Immature natural killer cell (primary cell): ENCODE measurements around the gene ATG16L2. TPM values are rescaled to one million over a fixed set of nuclear protein-coding genes. Genes with fewer than 3 reads are reported as not detected.

Experiments
- DNase-seq, 3 donors: peaks; one replicate each; pipeline ENCODE4 v3.0.0; 2022; ENCODE audit warnings: mixed read lengths in 1 of 3
- H3K27ac Mint-ChIP-seq, 6 donors: one replicate each; pipeline ENCODE4 v1.8.0; 2020; ENCODE audit warnings: mixed read lengths in 6 of 6, mild to moderate bottlenecking in 5 of 6, inconsistent platforms in 4 of 6, moderate library complexity in 3 of 6
- H3K27me3 Mint-ChIP-seq, 3 donors: one replicate each; pipeline ENCODE4 v1.8.0; 2020 to 2021; ENCODE audit warnings: low read depth in 3 of 3, mild to moderate bottlenecking in 3 of 3, mixed read lengths in 3 of 3, moderate library complexity in 3 of 3, inconsistent platforms in 1 of 3
- H3K36me3 Mint-ChIP-seq, 3 donors: one replicate each; pipeline ENCODE4 v1.8.0; 2020; ENCODE audit warnings: mixed read lengths in 3 of 3, inconsistent platforms in 2 of 3, mild to moderate bottlenecking in 2 of 3
- H3K4me1 Mint-ChIP-seq, 2 donors: one replicate each; pipeline ENCODE4 v1.8.0; 2020; ENCODE audit warnings: inconsistent platforms in 2 of 2, mild to moderate bottlenecking in 2 of 2, mixed read lengths in 2 of 2, moderate library complexity in 1 of 2
- H3K4me3 Mint-ChIP-seq, 5 donors: one replicate each; pipeline ENCODE4 v1.8.0; 2020; ENCODE audit warnings: mild to moderate bottlenecking in 5 of 5, mixed read lengths in 5 of 5, inconsistent platforms in 3 of 5, moderate library complexity in 3 of 5
- H3K9me3 Mint-ChIP-seq, 6 donors: one replicate each; pipeline ENCODE4 v1.8.0; 2020; ENCODE audit warnings: mild to moderate bottlenecking in 6 of 6, mixed read lengths in 6 of 6, inconsistent platforms in 4 of 6, moderate library complexity in 3 of 6
- polyA plus RNA-seq, 3 donors: library from polyadenylated mRNA; unstranded; fragments of 300-500 nt; fragmentation: Illumina TruSeq; gene quantifications; one replicate each; pipeline ENCODE4 v1.2.3, GENCODE V29; 2021

Gene ATG16L2
- polyA plus RNA-seq, 3 donors from 2014 or later: 11.4 to 24.6 (median 18.7) TPM

- Mint-ChIP-seq H3K9me3 (no peaks in the 10 kb centered on the region), H3K27ac (peak overlapping the region in 2 of 6 donors; percentile 7 to 28), H3K27me3 (peaks cover 0 to 9% (median 6%) of the 10 kb centered on the region in 3 donors), H3K4me1 (peaks cover 14 to 26% of the 10 kb centered on the region in 2 donors), H3K36me3 (no peaks in the 10 kb centered on the region), H3K4me3 (no peak overlapping the region)
- DNase-seq: no peak
Observed at GRCh38 chr11:72775288-72776110, 38.7 kb upstream of the ATG16L2 start.

DNA sequence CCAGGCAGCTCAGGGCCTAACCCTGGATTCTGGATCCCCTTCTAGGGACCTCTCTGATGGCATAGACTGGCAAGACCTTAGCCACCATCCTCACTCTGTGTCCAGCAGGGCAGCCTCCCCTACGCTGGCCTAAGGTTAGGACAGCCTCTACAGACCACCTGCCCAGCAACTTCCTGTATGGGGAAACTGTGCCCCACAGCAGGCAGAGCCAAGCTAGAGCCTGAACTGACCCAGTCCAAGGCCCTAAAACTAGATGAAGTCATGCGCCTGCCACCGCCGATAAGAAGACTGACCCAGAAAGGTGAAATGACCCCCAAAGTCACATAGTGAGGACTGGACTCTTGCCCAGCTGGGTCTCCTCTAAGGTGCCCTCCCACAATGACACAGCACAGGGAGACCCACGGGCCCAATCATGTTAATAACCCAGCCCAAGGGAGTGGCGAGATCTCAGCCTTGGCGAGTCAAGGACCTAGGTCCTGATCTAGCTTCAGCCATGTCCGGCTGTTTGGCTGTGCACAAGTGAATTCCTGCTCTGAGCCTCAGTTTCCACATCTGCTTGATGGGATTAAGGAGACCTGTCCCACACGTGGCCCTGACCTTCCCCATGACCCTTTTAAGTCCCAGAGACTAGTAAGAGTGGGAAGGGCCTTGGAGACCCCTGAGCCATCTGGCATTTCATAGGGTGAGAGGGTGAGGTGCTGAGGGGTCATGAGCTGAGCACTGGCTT is 37.9 kb upstream of the ATG16L2 start:
- Mint-ChIP-seq H3K36me3 (no peaks in the 10 kb centered on the region), H3K27ac (peak overlapping the region in 3 of 6 donors; percentile 17 to 49 (median 28)), H3K27me3 (peaks cover 0 to 9% (median 3%) of the 10 kb centered on the region in 3 donors), H3K9me3 (no peaks in the 10 kb centered on the region), H3K4me1 (peaks cover 14 to 26% of the 10 kb centered on the region in 2 donors), H3K4me3 (peak overlapping the region in 1 of 5 donors; percentile 41)
- DNase-seq: no peak

GRCh38 chr11:72776844-72777754 is 37.1 kb upstream of the ATG16L2 start:
- DNase-seq: no peak
- Mint-ChIP-seq H3K4me1 (peaks cover 18 to 30% of the 10 kb centered on the region in 2 donors), H3K4me3 (peak overlapping the region in 1 of 5 donors; percentile 41), H3K9me3 (no peaks in the 10 kb centered on the region), H3K27me3 (peaks cover 0 to 7% (median 3%) of the 10 kb centered on the region in 3 donors), H3K27ac (peak overlapping the region in 2 of 6 donors; percentile 17 to 49), H3K36me3 (no peaks in the 10 kb centered on the region)

GRCh38 chr11:72777755-72778278 is 36.4 kb upstream of the ATG16L2 start:
- Mint-ChIP-seq H3K4me3 (no peak overlapping the region), H3K9me3 (no peaks in the 10 kb centered on the region), H3K4me1 (peaks cover 23 to 37% of the 10 kb centered on the region in 2 donors), H3K27me3 (peaks cover 0 to 5% (median 4%) of the 10 kb centered on the region in 3 donors), H3K36me3 (no peaks in the 10 kb centered on the region), H3K27ac (no peak overlapping the region)
- DNase-seq: no peak

GRCh38 chr11:72778535-72779494 is 35.4 kb upstream of the ATG16L2 start:
- Mint-ChIP-seq H3K9me3 (no peaks in the 10 kb centered on the region), H3K27ac (peak overlapping the region in 1 of 6 donors; percentile 2), H3K27me3 (peaks cover 0 to 4% (median 4%) of the 10 kb centered on the region in 3 donors), H3K4me1 (peaks cover 25 to 38% of the 10 kb centered on the region in 2 donors), H3K36me3 (no peaks in the 10 kb centered on the region), H3K4me3 (peak overlapping the region in 3 of 5 donors; percentile 18 to 64 (median 36))
- DNase-seq: no peak

- no peak for DNase-seq
- peaks cover 25 to 38% of the 10 kb centered on the region in 2 donors for H3K4me1 Mint-ChIP-seq
- peaks cover 0 to 4% (median 2%) of the 10 kb centered on the region in 3 donors for H3K27me3 Mint-ChIP-seq
- peak overlapping the region; percentile 64 to 75 (median 74) for H3K4me3 Mint-ChIP-seq
- peak overlapping the region in 3 of 6 donors; percentile 2 to 90 (median 89) for H3K27ac Mint-ChIP-seq
- no peaks in the 10 kb centered on the region for H3K36me3 Mint-ChIP-seq
- H3K9me3 Mint-ChIP-seq: no peaks in the 10 kb centered on the region
Observed at GRCh38 chr11:72779495-72780128, 34.6 kb upstream of the ATG16L2 start.

DNA sequence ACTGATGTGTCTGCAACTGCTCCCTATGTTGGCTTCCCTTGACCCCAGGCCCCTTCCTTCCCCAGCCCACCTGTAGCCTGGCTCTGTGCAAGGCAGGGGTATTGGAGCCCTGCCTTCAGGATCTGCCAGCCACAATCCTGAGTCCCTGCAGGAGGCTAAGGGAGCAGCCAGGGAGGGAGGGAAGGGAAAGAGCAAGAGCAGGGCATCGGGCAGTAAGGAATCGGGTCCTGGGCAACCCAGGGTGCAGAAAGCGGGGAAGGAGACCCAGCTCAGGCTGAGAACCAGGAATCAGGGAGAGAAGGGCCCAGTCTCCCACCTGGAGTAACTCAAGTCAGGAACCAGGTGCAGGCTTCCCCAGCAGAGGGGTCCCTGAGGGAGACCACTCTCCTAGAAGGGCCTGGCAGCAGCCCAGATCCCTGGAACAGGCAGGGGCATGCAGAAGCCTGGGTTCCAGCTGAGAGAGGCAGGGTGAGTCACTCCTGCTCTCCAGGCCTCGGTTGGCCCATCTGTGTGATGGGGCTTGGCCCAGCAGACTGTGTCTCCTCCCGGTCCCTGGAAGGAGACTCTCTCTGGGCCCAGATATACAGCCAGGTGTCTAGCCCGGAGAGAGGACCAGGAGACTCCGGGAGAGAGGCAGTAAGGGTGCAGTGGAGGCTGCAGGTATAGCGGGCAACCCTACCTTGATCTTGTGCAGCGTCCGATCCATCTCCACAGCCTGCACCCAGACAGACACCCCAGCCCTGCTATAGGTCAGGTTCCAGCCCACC is 33.7 kb upstream of the ATG16L2 start:
- peak overlapping the region in 3 of 6 donors; percentile 2 to 49 (median 42) for H3K27ac Mint-ChIP-seq

DNA sequence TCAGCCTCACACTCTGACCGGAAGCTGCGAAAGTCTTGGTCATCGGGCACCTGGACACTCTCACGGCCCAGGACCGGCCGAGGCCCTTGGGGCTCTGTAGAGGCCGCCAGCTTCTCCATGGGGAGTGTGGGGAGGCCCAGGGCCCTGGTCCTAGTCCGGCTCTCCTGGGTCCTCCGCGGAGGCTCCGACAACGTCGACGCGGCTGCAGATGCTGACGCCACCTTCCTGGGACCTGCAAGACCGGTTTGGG is 33.2 kb upstream of the ATG16L2 start:
- H3K4me3 Mint-ChIP-seq: peak overlapping the region; percentile 46 to 72 (median 55)
- H3K27me3 Mint-ChIP-seq: peaks cover 0 to 4% (median 2%) of the 10 kb centered on the region in 3 donors
- H3K27ac Mint-ChIP-seq: peak overlapping the region in 2 of 6 donors; percentile 12 to 42

More for the DNA sequence above, 33.7 kb upstream of the ATG16L2 start:
- H3K4me1 Mint-ChIP-seq: peaks cover 25 to 38% of the 10 kb centered on the region in 2 donors
- H3K27me3 Mint-ChIP-seq: peaks cover 0 to 4% (median 2%) of the 10 kb centered on the region in 3 donors
- no peaks in the 10 kb centered on the region for H3K36me3 Mint-ChIP-seq
- peak overlapping the region; percentile 46 to 75 (median 64) for H3K4me3 Mint-ChIP-seq
- H3K9me3 Mint-ChIP-seq: no peaks in the 10 kb centered on the region
- no peak for DNase-seq

GRCh38 chr11:72781313-72782080 is 32.7 kb upstream of the ATG16L2 start:
- DNase-seq: peak; percentile 49 to 66 (median 63)
- Mint-ChIP-seq H3K27me3 (peaks cover 0 to 4% (median 2%) of the 10 kb centered on the region in 3 donors), H3K27ac (peak overlapping the region in 5 of 6 donors; percentile 52 to 92 (median 68)), H3K36me3 (no peaks in the 10 kb centered on the region), H3K9me3 (no peaks in the 10 kb centered on the region), H3K4me1 (peaks cover 22 to 31% of the 10 kb centered on the region in 2 donors), H3K4me3 (peak overlapping the region; percentile 81 to 84 (median 84))

More for the DNA sequence above, 33.2 kb upstream of the ATG16L2 start:
- Mint-ChIP-seq H3K9me3 (no peaks in the 10 kb centered on the region), H3K4me1 (peaks cover 25 to 36% of the 10 kb centered on the region in 2 donors), H3K36me3 (no peaks in the 10 kb centered on the region)
- no peak for DNase-seq

GRCh38 chr11:72782081-72782920 is 31.9 kb upstream of the ATG16L2 start:
- H3K27ac Mint-ChIP-seq: peak overlapping the region in 5 of 6 donors; percentile 52 to 92 (median 76)
- no peak for DNase-seq
- H3K4me3 Mint-ChIP-seq: peak overlapping the region; percentile 81 to 84 (median 84)
- peaks cover 16 to 26% of the 10 kb centered on the region in 2 donors for H3K4me1 Mint-ChIP-seq
- H3K9me3 Mint-ChIP-seq: no peaks in the 10 kb centered on the region
- H3K27me3 Mint-ChIP-seq: peaks cover 2 to 4% (median 2%) of the 10 kb centered on the region in 3 donors
- H3K36me3 Mint-ChIP-seq: no peaks in the 10 kb centered on the region
